Right lobe of liver (tissue), 4 donors: Measurements from ENCODE around the gene RPTOR.
A peak's percentile ranks its signal among the peaks of the same experiment; 100 is the strongest.

ENCODE experiments used
- CTCF ChIP-seq, 4 donors: fragments of 200-600 bp in 3 of 4; fragments of 450-650 bp in 1 of 4; IDR thresholded peaks; one replicate each; pipeline versions ENCODE4 v1.5.1 to v1.8.0; 2016 to 2022; ENCODE audit warnings: antibody characterized with exemption in 4 of 4, mild to moderate bottlenecking in 2 of 4
- POLR2A ChIP-seq: fragments of 450-650 bp; IDR thresholded peaks from one replicate; pipeline ENCODE4 v1.6.1; 2017; ENCODE audit warnings: antibody characterized with exemption, mild to moderate bottlenecking
- donor health status: DM: no; HTN: no; CAD: no.
- donor health status: DM: no; HTN: no; CAD: no.
- donor health status: DM: no; HTN: yes; CAD: no.

- TF ChIP-seq CTCF (IDR thresholded peaks at IDR 0.05) (peak in 1 of 4 donors; percentile 13), POLR2A (no peak)
Measured at GRCh38 chr17:80927791-80928216, 383.2 kb downstream of the RPTOR start.
